HepG2 (cell line): ENCODE results near the gene MYL6B. TPM values are rescaled to one million over a fixed set of nuclear protein-coding genes. Genes with fewer than 3 reads are reported as not detected.

Experiments
- MLLT10 ChIP-seq: sonication (generic); formaldehyde crosslinking; IDR thresholded peaks from 2 replicates; pipeline ENCODE4 v1.4.0; 2020; ENCODE audit warnings: missing genetic modification reagents
- RARG ChIP-seq: sonication (generic); formaldehyde crosslinking; IDR thresholded peaks from 2 replicates; pipeline ENCODE4 v1.4.0; 2020; ENCODE audit warnings: low read depth, mild to moderate bottlenecking, missing genetic modification reagents
- RNF219 ChIP-seq: sonication (generic); formaldehyde crosslinking; IDR thresholded peaks from 2 replicates; pipeline ENCODE4 v1.5.0; 2020; ENCODE audit warnings: mild to moderate bottlenecking, missing genetic modification reagents
- SNAPC5 ChIP-seq: sonication (generic); formaldehyde crosslinking; IDR thresholded peaks from 2 replicates; pipeline ENCODE4 v1.8.1; 2023; ENCODE audit warnings: mild to moderate bottlenecking, missing genetic modification reagents, borderline replicate concordance
- ZBTB40 ChIP-seq, 2 experiments: fragments of 450-650 bp in 1 of 2; sonication (generic) in 1 of 2; formaldehyde crosslinking in 1 of 2; IDR thresholded peaks; 2 replicates each; pipeline versions ENCODE4 v1.6.1 to v1.8.0; 2016 to 2022; ENCODE audit warnings: antibody characterized with exemption in 1 of 2, mild to moderate bottlenecking in 1 of 2, missing genetic modification reagents in 1 of 2
- ZNF549 ChIP-seq: sonication (generic); formaldehyde crosslinking; IDR thresholded peaks from 2 replicates; pipeline ENCODE4 v1.5.0; 2020; ENCODE audit warnings: missing genetic modification reagents
- ZNF615 ChIP-seq: sonication (generic); formaldehyde crosslinking; IDR thresholded peaks from 2 replicates; pipeline ENCODE4 v1.5.0; 2020; ENCODE audit warnings: mild to moderate bottlenecking, missing genetic modification reagents, borderline replicate concordance
- ZNF660 ChIP-seq: sonication (generic); formaldehyde crosslinking; IDR thresholded peaks from 2 replicates; pipeline ENCODE4 v1.5.1; 2020; ENCODE audit warnings: mild to moderate bottlenecking, low read depth, missing genetic modification reagents, borderline replicate concordance
- ZNF768 ChIP-seq: sonication (generic); formaldehyde crosslinking; IDR thresholded peaks from 2 replicates; pipeline ENCODE4 v1.4.0; 2020; ENCODE audit warnings: missing genetic modification reagents
- ZNF772 ChIP-seq: sonication (generic); formaldehyde crosslinking; IDR thresholded peaks from 2 replicates; pipeline ENCODE4 v1.5.0; 2020; ENCODE audit warnings: mild to moderate bottlenecking, missing genetic modification reagents
- ZNF879 ChIP-seq: sonication (generic); formaldehyde crosslinking; IDR thresholded peaks from 2 replicates; pipeline ENCODE4 v1.8.1; 2023; ENCODE audit warnings: missing genetic modification reagents
- polyA plus RNA-seq, 8 experiments: library from polyadenylated mRNA; depleted of rRNA in 3 of 8; stranded (reverse) in 7 of 8; unstranded in 1 of 8; fragments of >200 nt; fragmentation: Illumina TruSeq in 4 of 8; extraction: Trizol in 4 of 8; gene quantifications; 2 replicates each; pipeline versions ENCODE4 v1.2.1 to v1.2.3, GENCODE V29; 2011 to 2016; ENCODE audit warnings: low read depth in 4 of 8, missing spikeins in 1 of 8, mixed read lengths in 1 of 8; ENCODE audit not compliant: insufficient read depth in 1 of 8
- total RNA-seq, 5 experiments: library from RNA; depleted of rRNA; stranded (reverse); fragments of >200 nt; fragmentation: Illumina TruSeq; extraction: Trizol; gene quantifications; 2 replicates each; pipeline ENCODE4 v1.2.3, GENCODE V29; 2016; ENCODE audit warnings: low read depth in 1 of 5

The MYL6B gene
- total and polyA plus RNA-seq, 2 of the 13 experiments (the other 11 are each of a cell fraction or from before 2014, with no cell fraction given), result 75.7 to 88.7 TPM

GRCh38 chr12:56127888-56128669 lies 24.3 kb upstream of the MYL6B start, which contains the start of gene ESYT1 (continued):
- TF ChIP-seq ZBTB40 (IDR thresholded peaks at IDR 0.05), result no peak
- no peak for TF ChIP-seq ZBTB40 (CRISPR knock-in tag; IDR thresholded peaks at IDR 0.05)
- TF ChIP-seq RNF219 (CRISPR knock-in tag), result no peak
- TF ChIP-seq RARG (CRISPR knock-in tag), result no peak
- no peak for TF ChIP-seq ZNF615 (CRISPR knock-in tag)
- no peak; the same call in 1 of the 2 replicates for TF ChIP-seq ZNF772 (CRISPR knock-in tag)
- TF ChIP-seq ZNF768 (CRISPR knock-in tag), result no peak
- TF ChIP-seq MLLT10 (CRISPR knock-in tag), result no peak
- no peak for TF ChIP-seq SNAPC5 (CRISPR knock-in tag)
- no peak for TF ChIP-seq ZNF549
- no peak for TF ChIP-seq ZNF879
- no peak for TF ChIP-seq ZNF660 (CRISPR knock-in tag)
